ENCODE measurements around the gene KATNBL1.

Gene KATNBL1

DNA sequence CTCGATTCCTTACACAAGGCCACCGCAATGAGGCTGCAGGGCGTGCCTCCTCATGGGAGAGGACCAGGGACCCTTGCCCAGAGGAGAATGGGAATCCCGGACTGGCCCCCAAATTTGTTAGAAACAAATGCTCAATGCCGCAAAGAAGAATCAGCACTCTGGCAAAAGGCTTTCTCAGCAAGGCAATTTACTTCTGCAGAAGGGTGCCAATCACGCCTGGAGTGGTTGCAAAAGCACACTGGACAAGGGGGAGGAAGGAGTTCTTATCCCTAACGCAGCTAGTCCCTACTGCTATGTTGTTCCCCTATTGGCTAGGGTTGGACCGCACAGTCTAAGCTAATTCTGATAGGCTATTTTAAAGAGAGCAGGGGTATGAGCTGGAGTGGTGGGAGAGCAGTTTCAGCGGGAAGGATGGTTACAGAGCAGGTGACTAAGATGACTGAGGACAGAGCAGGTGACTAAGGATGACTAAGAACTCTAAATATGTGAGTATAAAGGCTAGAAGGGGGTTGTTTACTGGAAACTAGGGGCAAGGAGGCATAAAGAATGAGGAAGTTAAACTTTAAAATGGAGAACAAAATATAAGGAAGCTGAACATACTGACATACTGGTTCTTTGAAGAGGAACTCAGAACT, 48.5 kb downstream of the KATNBL1 start:
- DNase-seq (ENCODE audit: low read depth) = no peak
- no peak overlapping the region for H3K4me3 ChIP-seq (ENCODE audit: control insufficient read depth, low read depth, low read length)
- TF ChIP-seq, protein P1, sequence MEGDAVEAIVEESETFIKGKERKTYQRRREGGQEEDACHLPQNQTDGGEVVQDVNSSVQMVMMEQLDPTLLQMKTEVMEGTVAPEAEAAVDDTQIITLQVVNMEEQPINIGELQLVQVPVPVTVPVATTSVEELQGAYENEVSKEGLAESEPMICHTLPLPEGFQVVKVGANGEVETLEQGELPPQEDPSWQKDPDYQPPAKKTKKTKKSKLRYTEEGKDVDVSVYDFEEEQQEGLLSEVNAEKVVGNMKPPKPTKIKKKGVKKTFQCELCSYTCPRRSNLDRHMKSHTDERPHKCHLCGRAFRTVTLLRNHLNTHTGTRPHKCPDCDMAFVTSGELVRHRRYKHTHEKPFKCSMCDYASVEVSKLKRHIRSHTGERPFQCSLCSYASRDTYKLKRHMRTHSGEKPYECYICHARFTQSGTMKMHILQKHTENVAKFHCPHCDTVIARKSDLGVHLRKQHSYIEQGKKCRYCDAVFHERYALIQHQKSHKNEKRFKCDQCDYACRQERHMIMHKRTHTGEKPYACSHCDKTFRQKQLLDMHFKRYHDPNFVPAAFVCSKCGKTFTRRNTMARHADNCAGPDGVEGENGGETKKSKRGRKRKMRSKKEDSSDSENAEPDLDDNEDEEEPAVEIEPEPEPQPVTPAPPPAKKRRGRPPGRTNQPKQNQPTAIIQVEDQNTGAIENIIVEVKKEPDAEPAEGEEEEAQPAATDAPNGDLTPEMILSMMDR (IDR thresholded peaks at IDR 0.05; ENCODE audit: control insufficient read depth, insufficient read depth, low read depth, low read length, missing control alignments) = no peak

DNA sequence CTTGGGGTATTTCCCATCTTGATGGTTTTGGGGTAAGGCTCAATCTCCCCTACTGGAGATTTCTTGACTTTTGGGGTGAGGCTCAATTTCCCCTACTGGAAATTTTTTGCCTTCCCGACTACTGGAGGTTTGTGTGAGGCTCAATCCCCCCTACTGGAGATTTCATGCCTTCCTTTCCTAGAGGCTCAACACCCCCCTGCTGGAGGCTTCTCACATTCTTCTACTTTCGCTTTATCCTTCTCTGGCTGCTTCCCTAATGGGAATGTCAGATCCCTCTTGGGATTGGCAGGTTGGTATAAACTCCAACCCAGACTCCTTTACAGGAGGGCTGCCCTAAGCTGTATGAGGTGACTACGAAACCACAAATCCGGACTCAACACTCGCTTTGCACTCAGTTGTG, 49.2 kb downstream of the KATNBL1 start:
- no peak for DNase-seq (ENCODE audit: low read depth)
- TF ChIP-seq, protein P1 (IDR thresholded peaks at IDR 0.05; ENCODE audit: control insufficient read depth, insufficient read depth, low read depth, low read length, missing control alignments) = no peak
- H3K4me3 ChIP-seq (ENCODE audit: control insufficient read depth, low read depth, low read length) = no peak overlapping the region

DNA sequence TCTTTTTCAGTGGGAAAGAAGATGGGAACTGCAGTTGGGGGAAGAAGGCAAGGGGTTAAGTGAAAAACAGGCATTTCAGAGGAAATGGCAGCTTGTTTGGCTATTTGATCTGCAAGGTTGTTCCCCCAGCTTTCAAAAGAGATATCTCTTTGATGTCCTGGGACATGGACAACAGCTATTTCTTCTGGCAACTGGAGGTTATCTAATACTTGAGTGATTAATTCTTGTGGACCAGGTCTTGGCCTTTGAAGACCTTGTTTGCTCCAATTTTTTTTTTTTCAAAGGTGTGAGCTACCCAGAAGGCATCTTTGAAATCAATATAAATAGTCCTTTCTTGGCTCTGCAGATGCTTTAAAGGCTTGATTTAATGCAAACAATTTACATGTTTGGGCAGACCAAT, 51.5 kb downstream of the KATNBL1 start:
- DNase-seq (ENCODE audit: low read depth) = no peak
- TF ChIP-seq, protein P1 (IDR thresholded peaks at IDR 0.05; ENCODE audit: control insufficient read depth, insufficient read depth, low read depth, low read length, missing control alignments) = no peak
- H3K4me3 ChIP-seq (ENCODE audit: control insufficient read depth, low read depth, low read length) = no peak overlapping the region

DNA sequence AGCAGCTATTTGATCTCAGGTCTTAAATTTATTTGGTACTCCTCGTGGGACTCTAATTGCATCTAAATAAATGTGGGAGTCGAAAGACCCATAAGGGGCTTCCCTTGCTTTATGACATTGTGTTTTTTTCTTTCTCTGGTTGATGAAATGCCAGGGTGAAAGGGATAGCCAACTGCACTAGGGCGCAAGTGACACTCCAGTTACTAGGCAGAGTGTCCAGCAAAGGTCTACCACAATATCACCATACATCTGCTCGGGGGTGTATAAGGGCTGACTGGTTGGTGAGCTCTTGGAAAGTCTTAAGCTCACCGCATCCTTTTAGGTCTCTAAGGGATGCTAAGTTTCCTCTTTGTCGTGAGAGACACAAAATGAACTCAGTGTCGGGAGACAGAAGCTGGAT, 54.0 kb downstream of the KATNBL1 start:
- no peak for DNase-seq (ENCODE audit: low read depth)
- no peak overlapping the region for H3K4me3 ChIP-seq (ENCODE audit: control insufficient read depth, low read depth, low read length)
- TF ChIP-seq, protein P1 (IDR thresholded peaks at IDR 0.05; ENCODE audit: control insufficient read depth, insufficient read depth, low read depth, low read length, missing control alignments) = no peak

DNA sequence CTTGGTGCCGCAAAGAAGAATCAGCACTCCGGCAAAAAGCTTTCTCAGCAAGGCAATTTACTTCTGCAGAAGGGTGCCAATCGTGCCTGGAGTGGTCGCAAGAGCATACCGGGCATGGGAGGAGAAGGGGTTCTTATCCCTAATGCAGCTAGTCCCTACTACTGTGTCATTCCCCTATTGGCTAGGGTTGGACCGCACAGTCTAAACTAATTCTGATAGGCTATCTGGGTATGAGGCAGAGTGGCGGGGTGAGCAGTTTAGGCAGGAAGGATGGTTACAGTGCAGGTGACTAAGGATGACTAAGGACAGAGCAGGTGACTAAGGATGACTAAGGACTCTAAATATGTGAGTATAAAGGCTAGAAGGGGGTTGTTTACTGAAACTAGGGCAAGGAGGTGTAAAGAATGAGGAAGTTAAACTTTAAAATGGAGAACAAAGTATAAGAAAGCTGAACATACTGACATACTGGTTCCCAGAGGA, 55.1 kb downstream of the KATNBL1 start:
- H3K4me3 ChIP-seq (ENCODE audit: control insufficient read depth, low read depth, low read length) = no peak overlapping the region
- TF ChIP-seq, protein P1 (IDR thresholded peaks at IDR 0.05; ENCODE audit: control insufficient read depth, insufficient read depth, low read depth, low read length, missing control alignments) = no peak
- no peak for DNase-seq (ENCODE audit: low read depth)

DNA sequence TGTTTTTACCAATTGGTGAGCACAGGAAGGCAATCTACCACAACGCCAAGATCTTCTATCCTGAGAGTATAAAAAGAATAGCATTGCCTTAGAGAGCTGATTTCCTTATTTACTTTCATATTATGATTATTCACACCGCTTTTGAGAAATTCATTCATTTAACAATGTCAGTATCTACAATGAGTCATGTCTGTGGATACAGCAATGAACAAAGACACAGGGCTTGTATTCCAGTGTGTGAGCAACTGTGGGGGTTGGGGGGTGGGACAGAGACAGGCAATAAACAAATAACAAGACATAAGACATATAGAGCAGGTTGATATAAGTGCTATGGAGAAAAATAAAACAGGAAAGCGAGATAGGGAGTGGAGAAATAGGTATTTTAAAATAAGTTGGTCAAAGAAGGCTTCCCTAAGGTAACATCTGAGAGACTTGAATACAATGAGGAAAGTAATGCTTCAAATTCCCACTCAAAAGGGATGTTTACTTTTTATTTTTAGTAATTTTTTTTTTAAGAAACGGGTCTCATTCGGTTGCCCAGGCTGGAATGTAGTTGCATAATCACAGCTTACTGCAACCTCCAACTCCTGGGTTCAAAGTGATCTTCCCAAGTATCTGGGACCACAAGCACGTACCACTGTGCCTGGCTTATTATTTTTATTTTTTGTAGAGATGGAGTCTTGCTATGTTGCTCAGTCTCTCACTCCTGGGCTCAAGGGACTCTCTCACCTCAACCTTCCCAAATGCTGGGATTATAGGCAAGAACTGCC, 62.3 kb downstream of the KATNBL1 start:
- no peak for DNase-seq (ENCODE audit: low read depth)
- H3K4me3 ChIP-seq (ENCODE audit: control insufficient read depth, low read depth, low read length) = no peak overlapping the region
- TF ChIP-seq, protein P1 (IDR thresholded peaks at IDR 0.05; ENCODE audit: control insufficient read depth, insufficient read depth, low read depth, low read length, missing control alignments) = no peak

Data from AG09309 (cell line).